Endothelial cell of umbilical vein (primary cell): ENCODE data around the gene ADSL.

Source experiments
- CTCF ChIP-seq, 2 donors: IDR thresholded peaks; 1 replicate in 1 of 2; 2 replicates in 1 of 2; pipeline ENCODE4 v1.5.1; 2011; ENCODE audit warnings: low read length in 2 of 2, mild to moderate bottlenecking in 2 of 2, moderate library complexity in 2 of 2, control low read depth in 1 of 2, inconsistent platforms in 1 of 2, low read depth in 1 of 2; ENCODE audit not compliant: insufficient read depth in 1 of 2; ENCODE audit errors: extremely low read depth in 1 of 2
- MAX ChIP-seq: IDR thresholded peaks from 2 replicates; pipeline ENCODE4 v1.6.1; 2011; ENCODE audit not compliant: insufficient read depth, insufficient read length
- POLR2A ChIP-seq: IDR thresholded peaks from 2 replicates; pipeline ENCODE4 v1.6.1; 2012; ENCODE audit warnings: low read depth, mild to moderate bottlenecking, control low read depth, low read length
- POLR2AphosphoS5 ChIP-seq: IDR thresholded peaks from 2 replicates; pipeline ENCODE4 v1.6.1; 2012; ENCODE audit warnings: low read depth, mild to moderate bottlenecking, control low read depth, low read length, moderate library complexity; ENCODE audit not compliant: insufficient read depth

GRCh38 chr22:40425082-40425481 lies 78.8 kb downstream of the ADSL start:
- TF ChIP-seq POLR2A = no peak
- no peak for TF ChIP-seq CTCF (IDR thresholded peaks at IDR 0.05; ENCODE audit: extremely low read depth in 1 of 2, insufficient read depth in 1 of 2, low read depth in 1 of 2, low read length in 2 of 2)
- TF ChIP-seq POLR2AphosphoS5 = no peak
- no peak for TF ChIP-seq MAX
